Measurements from ENCODE around the gene PRKCD.

The PRKCD gene

DNA sequence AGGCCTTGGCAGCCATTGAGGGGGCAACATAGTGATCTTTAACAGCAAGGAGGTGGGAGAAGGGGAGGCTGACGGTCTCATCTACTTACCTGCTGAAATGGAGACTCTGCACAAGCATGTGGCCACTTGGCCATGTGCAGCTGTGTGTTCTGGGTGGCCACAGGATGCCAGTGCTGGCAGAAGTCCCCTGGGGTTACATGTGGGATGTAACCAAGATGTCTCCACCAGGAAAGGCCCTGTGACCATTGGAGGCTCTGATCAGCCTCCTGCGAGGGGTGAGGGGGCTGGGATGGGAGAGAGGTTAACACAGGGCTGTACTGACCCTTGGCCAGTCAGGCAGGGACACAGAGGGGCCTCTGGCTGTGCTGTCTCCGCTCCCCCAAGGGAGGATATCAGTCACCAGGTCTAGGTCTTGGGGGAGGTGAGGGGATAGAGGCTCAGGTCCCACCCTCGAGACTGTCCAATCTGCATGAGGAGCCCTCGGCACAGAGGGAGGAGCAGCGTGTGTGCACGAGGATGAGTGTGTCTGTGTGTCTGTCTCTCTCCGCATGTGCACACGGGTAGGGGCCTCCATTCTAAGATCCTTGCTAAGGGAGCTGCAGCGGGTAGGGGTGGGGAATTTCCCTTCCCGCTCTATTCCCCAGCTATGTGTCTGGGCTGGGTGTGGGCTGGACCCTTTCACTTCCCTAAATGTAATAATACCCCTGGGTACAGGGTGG is 19.5 kb downstream of the PRKCD start:
- peak; percentile 91 for DNase-seq (ENCODE audit: low read depth)
- TF ChIP-seq, protein P1, sequence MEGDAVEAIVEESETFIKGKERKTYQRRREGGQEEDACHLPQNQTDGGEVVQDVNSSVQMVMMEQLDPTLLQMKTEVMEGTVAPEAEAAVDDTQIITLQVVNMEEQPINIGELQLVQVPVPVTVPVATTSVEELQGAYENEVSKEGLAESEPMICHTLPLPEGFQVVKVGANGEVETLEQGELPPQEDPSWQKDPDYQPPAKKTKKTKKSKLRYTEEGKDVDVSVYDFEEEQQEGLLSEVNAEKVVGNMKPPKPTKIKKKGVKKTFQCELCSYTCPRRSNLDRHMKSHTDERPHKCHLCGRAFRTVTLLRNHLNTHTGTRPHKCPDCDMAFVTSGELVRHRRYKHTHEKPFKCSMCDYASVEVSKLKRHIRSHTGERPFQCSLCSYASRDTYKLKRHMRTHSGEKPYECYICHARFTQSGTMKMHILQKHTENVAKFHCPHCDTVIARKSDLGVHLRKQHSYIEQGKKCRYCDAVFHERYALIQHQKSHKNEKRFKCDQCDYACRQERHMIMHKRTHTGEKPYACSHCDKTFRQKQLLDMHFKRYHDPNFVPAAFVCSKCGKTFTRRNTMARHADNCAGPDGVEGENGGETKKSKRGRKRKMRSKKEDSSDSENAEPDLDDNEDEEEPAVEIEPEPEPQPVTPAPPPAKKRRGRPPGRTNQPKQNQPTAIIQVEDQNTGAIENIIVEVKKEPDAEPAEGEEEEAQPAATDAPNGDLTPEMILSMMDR (IDR thresholded peaks at IDR 0.05; ENCODE audit: insufficient read depth, low read depth, low read length, missing control alignments): no peak
- H3K4me3 ChIP-seq (ENCODE audit: low read depth, low read length): peak overlapping the region; percentile 18

DNA sequence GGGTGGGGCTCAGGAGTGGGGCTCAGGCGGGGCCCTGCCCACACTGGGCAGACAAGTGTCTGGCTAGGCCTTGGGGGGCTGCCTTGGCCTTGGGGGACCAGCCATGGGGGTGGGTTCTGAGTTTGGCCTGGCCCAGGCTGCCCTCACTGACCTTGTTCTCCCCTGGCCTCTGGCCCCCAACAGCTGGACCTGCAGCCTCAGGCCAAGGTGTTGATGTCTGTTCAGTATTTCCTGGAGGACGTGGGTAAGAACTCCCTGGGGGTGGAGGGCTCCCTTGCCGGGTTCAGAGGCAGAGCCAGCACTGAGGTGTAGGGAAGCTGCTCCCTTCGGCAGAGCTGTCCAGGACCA is 20.0 kb downstream of the PRKCD start:
- TF ChIP-seq, protein P1 (IDR thresholded peaks at IDR 0.05; ENCODE audit: insufficient read depth, low read depth, low read length, missing control alignments): no peak
- H3K4me3 ChIP-seq (ENCODE audit: low read depth, low read length): no peak overlapping the region
- no peak for DNase-seq (ENCODE audit: low read depth)

DNA sequence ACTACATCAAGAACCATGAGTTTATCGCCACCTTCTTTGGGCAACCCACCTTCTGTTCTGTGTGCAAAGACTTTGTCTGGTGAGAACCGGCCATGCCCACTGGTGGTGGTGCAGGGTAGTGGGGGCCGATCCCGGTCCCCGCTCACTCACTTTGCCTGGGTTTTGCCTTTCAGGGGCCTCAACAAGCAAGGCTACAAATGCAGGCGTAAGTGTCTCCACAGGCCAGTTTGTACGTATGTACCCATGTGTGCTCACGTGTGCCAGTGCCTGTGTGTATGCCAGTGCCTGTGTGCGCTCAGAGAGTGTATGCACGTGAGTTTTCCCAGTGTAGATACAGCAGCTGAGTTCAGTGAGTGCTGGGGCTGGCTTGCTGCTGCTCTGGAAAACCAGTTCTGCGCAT is 20.5 kb downstream of the PRKCD start:
- H3K4me3 ChIP-seq (ENCODE audit: low read depth, low read length): no peak overlapping the region
- TF ChIP-seq, protein P1 (IDR thresholded peaks at IDR 0.05; ENCODE audit: insufficient read depth, low read depth, low read length, missing control alignments): no peak
- DNase-seq (ENCODE audit: low read depth): no peak

DNA sequence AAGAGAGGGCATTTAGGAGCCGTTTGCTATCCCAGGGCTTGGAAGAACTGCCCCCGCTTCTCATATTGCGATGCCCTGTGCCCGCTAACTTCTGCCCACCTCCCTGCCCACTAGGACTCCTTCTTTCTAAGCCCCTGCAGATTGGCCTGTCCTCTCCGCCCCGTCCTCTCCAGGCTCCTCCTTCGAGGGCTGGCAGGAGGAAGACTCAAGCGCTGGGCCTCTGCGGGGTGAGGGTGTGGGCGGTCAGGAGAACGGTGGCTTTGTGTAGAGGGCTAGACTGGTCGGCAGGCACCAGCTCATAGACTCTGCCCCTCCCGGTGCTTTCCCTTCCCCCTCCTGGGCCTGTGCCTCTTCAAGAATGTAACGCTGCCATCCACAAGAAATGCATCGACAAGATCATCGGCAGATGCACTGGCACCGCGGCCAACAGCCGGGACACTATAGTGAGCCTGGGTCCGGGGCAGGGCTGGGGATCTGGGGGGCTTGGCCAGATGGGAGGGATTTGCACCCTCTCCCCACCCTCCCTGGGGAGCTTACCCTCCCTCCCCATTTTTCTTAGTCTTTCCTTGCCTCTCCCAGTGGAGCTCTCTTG is 21.9 kb downstream of the PRKCD start:
- TF ChIP-seq, protein P1 (IDR thresholded peaks at IDR 0.05; ENCODE audit: insufficient read depth, low read depth, low read length, missing control alignments): no peak
- no peak overlapping the region for H3K4me3 ChIP-seq (ENCODE audit: low read depth, low read length)
- DNase-seq (ENCODE audit: low read depth): no peak

DNA sequence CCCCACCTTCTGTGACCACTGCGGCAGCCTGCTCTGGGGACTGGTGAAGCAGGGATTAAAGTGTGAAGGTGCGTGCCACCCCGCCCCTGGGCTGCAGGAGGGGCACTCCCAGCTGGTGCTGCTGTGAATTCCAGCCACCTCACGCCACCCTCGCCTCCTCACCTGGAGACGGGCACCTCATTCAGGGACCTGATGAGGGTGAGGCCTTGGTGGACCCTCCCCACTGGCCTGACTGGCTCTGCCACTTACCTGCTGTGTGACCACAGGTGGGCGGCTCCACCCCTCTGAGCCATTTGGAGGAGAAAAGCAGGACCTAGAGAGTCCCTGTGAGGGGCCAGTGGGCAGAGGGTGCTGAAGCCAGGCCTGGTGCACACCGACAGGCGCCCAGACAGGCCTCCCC is 22.5 kb downstream of the PRKCD start:
- no peak for DNase-seq (ENCODE audit: low read depth)
- TF ChIP-seq, protein P1 (IDR thresholded peaks at IDR 0.05; ENCODE audit: insufficient read depth, low read depth, low read length, missing control alignments): no peak
- no peak overlapping the region for H3K4me3 ChIP-seq (ENCODE audit: low read depth, low read length)

DNA sequence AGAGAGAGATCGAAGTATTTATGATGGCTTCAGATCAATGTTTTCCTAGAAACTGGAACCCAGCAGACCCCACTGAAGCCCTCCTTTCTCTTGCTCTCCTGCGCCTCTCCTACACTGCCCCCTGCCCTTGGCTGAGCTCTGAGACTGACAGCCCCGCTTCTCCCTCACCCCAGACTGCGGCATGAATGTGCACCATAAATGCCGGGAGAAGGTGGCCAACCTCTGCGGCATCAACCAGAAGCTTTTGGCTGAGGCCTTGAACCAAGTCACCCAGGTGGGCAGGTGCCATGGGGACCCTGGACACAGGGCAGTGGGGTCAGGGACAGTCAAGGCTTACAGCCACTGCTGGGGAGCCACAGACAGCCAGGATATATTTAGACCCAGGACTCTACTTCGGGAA is 23.7 kb downstream of the PRKCD start:
- TF ChIP-seq, protein P1 (IDR thresholded peaks at IDR 0.05; ENCODE audit: insufficient read depth, low read depth, low read length, missing control alignments): no peak
- DNase-seq (ENCODE audit: low read depth): no peak
- H3K4me3 ChIP-seq (ENCODE audit: low read depth, low read length): no peak overlapping the region

All from GM12865 (cell line).